IMR-90 (cell line): ENCODE measurements around the gene PHEX.

Experiments used
- CEBPB ChIP-seq: IDR thresholded peaks from 2 replicates; pipeline ENCODE4 v1.6.1; 2012; ENCODE audit warnings: low read depth, low read length, improper control_type of control experiment
- MAFK ChIP-seq: IDR thresholded peaks from 2 replicates; pipeline ENCODE4 v1.6.1; 2012; ENCODE audit warnings: low read depth, low read length, improper control_type of control experiment
- MXI1 ChIP-seq: IDR thresholded peaks from 2 replicates; pipeline ENCODE4 v1.6.1; 2012; ENCODE audit warnings: low read depth, mild to moderate bottlenecking, low read length, moderate library complexity, borderline replicate concordance
- POLR2A ChIP-seq: IDR thresholded peaks from 2 replicates; pipeline ENCODE4 v1.6.1; 2012; ENCODE audit warnings: mild to moderate bottlenecking, low read depth, low read length
- RAD21 ChIP-seq: IDR thresholded peaks from 2 replicates; pipeline ENCODE4 v1.6.1; 2012; ENCODE audit warnings: low read length, improper control_type of control experiment
- SMC3 ChIP-seq: fragments of 150-350 bp; IDR thresholded peaks from 2 replicates; pipeline ENCODE4 v1.6.1; 2016; ENCODE audit warnings: low read depth, mild to moderate bottlenecking, antibody characterized with exemption, low read length, moderate library complexity
- TF ChIP-seq, protein P1 (sequence below): conservative IDR thresholded peaks from 2 replicates; pipeline ENCODE4 v1.5.1; 2012; ENCODE audit warnings: mild to moderate bottlenecking, low read depth, low read length, improper control_type of control experiment
- TF ChIP-seq, protein P2 (sequence below): fragments of 150-350 bp; IDR thresholded peaks from 2 replicates; pipeline ENCODE4 v1.6.1; 2017; ENCODE audit warnings: mild to moderate bottlenecking, antibody characterized with exemption, low read length, low read depth

DNA sequence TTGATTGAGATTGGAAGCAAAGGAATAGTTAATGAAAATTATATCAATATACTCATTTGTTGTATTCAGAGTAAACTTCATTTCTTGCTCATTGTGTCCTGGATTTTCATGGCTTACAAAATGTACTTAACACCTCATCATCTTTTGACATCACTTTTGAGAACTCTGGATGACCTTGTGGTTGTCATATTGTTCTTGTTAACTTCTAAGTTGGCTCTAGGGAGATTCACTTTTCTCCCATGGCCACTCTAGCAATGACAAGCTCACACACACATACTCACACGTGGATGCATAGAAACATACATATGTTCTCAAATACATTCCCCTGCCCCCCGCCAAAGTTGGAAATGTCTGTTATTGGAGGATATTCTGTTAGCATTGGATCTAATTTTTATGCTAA, 15.3 kb downstream of the PHEX start:
- no peak for TF ChIP-seq CEBPB
- TF ChIP-seq, protein P1, sequence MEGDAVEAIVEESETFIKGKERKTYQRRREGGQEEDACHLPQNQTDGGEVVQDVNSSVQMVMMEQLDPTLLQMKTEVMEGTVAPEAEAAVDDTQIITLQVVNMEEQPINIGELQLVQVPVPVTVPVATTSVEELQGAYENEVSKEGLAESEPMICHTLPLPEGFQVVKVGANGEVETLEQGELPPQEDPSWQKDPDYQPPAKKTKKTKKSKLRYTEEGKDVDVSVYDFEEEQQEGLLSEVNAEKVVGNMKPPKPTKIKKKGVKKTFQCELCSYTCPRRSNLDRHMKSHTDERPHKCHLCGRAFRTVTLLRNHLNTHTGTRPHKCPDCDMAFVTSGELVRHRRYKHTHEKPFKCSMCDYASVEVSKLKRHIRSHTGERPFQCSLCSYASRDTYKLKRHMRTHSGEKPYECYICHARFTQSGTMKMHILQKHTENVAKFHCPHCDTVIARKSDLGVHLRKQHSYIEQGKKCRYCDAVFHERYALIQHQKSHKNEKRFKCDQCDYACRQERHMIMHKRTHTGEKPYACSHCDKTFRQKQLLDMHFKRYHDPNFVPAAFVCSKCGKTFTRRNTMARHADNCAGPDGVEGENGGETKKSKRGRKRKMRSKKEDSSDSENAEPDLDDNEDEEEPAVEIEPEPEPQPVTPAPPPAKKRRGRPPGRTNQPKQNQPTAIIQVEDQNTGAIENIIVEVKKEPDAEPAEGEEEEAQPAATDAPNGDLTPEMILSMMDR, result no peak
- TF ChIP-seq POLR2A, result no peak
- TF ChIP-seq, protein P2, sequence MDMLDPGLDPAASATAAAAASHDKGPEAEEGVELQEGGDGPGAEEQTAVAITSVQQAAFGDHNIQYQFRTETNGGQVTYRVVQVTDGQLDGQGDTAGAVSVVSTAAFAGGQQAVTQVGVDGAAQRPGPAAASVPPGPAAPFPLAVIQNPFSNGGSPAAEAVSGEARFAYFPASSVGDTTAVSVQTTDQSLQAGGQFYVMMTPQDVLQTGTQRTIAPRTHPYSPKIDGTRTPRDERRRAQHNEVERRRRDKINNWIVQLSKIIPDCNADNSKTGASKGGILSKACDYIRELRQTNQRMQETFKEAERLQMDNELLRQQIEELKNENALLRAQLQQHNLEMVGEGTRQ, result no peak
- no peak for TF ChIP-seq RAD21
- no peak for TF ChIP-seq SMC3
- TF ChIP-seq MXI1, result no peak
- no peak for TF ChIP-seq MAFK
